Hepatic stellate cell (primary cell): ENCODE results near the gene C6orf136.

ENCODE experiments used
- DNase-seq: peaks from one replicate; pipeline ENCODE4 v3.0.0; 2011; ENCODE audit warnings: low spot score

Gene C6orf136, protein sequence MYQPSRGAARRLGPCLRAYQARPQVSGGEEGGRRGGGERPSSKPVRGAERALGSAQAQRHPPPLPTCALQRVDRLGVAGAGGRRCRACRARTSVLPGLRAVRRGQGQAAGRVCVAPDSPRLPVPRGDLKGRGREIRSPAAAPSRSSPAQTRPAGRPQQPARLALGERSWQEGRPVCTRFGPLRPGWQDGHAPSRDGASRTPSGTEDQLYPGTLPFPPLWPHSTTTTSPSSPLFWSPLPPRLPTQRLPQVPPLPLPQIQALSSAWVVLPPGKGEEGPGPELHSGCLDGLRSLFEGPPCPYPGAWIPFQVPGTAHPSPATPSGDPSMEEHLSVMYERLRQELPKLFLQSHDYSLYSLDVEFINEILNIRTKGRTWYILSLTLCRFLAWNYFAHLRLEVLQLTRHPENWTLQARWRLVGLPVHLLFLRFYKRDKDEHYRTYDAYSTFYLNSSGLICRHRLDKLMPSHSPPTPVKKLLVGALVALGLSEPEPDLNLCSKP

DNA sequence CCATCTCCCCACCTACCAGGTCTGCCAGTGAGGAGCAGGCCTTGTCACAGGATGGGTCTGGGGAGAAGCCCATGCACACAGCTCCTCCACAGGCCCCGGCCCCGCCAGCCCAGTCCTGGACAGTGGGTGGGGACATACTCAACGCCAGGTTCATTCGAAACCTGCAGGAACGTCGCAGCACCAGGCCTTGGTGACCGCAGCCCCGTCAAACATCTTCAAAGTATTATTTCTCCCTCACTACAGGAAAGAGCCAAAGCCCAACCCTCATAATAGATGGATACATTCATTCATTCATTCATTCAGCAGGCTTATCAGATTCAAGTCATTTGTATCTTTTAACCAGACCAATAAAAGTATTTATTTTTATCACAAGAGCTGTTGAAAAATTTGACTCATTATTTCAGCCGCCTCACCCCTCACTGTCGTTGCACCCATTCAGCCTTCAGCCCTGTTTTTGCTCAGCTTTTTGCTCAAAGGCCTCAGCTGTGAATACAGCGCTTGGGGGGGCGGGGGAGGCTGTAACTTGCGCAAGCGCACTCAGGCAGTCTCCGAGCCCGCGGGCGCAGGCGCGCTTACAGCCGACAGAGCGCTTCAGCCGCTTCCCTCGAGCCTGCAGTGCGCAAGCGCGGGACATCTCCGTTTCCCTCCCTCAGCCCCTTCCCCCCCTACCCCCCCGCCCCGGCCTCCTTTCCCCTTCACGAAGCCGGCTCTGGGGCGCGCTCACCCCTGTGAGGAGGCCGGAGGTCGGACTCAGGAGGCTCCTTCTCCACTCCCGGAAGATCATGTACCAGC, at the start of gene C6orf136:
Gene C6orf136, plus strand, starts transcription at position 684 of the 792 bp plus-strand sequence. Its CDS starts 99 bp downstream, at position 783.
- DNase-seq: peak; percentile 99

DNA sequence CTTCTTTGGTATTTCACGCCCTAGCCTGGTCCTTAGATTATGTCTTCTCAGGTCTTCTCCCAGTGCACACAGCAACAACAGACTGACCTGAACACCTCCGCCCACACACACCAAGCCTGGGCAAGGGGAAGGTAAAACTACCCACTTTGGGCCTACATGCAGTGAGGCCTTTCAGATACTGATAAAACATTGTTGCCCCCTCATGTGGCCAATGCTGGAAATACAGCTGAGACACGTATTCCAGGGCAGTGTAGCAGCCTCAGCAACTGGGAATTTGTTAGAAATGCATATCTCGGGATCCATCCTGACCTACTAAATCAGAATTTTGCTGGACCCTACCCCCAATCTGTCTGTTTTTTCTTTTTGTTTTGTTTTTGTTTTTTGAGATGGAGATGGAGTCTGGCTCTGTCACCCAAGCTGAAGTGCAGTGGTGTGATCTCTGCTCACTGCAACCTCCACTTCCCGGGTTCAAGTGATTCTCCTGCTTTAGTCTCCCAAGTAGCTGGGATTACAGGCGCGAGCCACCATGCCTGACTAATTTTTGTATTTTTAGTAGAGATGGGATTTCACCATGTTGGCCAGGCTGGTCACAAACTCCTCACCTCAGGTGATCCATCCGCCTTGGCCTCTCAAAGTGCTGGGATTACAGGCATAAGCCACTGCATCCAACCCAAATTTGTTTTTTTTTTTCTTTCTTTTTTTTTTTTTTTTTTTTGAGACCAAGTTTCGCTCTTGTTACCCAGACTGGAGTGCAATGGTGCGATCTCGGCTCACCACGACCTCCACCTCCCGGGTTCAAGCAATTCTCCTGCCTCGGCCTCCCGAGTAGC, 49.4 kb upstream of the C6orf136 start:
- DNase-seq: peak; percentile 80

DNA sequence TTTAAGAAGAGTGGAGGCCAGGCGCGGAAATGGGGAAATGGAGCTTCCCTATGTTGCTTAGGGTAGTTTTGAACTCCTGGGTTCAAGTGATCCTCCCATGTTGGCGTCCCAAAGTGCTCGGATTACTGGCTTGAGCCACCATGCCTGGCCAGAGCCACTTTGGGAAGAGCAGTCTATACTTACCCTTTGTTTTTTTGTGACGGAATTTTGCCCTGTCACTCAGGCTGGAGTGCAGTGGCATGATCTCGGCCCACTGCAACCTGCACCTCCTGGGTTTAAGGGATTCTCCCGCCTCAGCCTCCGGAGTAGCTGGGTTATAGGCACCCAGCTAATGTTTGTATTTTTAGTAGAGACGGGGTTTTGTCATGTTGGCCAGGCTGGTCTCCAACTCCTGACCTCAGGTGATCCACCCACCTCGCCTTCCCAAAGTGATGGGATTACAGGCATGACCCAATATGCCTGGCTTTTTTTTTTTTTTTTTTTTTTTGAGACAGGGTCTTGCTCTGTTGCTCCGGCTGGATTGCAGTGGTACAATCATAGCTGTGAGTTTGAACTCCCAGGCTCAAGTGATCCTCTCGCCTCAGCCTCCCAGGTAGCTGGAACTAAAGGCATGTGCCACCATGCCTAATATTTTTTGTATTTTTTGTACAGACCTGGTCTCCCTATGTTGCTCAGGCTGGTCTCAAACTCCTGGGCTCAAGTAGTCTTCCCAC, 47.9 kb upstream of the C6orf136 start:
- DNase-seq: no peak

DNA sequence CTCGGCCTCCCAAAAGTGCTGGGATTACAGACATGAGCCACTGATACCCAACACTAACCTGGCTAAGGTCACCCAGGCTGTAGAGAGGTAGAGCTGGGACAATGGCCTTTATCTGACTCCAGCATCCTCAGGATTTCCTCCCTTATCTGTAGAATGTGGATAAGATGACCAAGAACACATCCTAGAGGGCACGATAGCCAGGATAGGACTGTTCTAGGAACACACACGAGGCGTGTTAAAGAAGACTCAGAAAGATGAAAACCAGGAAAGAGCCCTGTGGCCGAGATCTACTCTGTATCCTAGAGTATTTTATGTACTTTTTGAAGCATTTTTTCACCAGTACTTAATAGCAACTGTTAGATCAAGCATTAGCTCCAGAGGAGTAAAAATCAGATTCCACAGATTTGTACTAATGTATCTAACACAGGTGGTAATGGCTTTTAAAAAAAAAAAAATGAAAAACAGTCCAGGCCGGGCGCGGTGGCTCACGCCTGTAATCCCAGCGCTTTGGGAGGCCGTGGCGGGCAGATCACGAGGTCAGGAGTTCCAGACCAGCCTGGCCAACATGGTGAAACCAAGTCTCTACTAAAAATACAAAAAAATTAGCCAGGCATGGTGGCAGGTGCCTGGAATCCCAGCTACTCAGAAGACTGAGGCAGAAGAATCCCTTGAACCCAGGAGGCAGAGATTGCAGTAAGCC, 47.2 kb upstream of the C6orf136 start:
- no peak for DNase-seq

DNA sequence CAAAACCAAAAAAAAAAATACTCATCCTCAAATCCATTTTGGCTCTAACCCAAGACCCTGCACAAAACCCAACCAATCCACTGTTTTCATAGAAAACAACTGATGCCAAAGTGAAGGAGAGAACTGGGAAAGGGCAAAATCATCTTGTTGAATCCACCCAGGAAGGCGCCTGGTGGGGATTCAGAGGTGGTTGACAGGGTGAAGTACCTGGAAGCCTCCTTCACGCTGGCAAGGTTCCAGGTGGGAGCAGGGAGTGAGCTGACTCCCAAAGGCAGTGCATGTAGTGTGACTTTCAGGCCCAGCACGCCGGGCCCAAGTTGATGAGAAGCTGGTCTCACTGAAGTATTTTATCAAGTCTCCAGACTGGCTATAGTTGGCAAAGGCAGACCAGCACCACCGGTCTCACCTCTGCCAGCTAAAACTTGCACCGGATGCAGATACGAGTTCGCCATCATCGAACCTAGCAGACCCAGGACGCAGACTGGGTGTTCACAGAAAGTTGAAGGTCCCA, 46.4 kb upstream of the C6orf136 start:
- no peak for DNase-seq

DNA sequence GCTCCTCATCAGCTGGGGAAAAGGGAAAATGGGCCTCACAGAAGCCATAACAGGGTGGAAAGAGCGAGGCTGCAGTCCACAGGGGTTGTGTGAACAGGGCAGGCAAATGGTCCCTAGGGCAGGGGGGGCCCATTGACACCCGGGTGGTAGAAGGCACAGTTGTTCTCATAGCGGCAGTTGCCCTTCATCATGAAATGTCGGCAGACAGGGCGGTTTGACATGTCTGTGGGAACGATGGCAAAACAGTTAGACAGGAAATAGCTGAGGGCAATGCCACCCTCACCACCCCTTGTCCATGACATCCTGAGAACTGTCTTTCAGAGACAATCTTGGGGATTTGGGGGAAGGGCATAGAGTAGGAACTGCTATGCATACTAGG, 45.5 kb upstream of the C6orf136 start:
- DNase-seq: no peak

DNA sequence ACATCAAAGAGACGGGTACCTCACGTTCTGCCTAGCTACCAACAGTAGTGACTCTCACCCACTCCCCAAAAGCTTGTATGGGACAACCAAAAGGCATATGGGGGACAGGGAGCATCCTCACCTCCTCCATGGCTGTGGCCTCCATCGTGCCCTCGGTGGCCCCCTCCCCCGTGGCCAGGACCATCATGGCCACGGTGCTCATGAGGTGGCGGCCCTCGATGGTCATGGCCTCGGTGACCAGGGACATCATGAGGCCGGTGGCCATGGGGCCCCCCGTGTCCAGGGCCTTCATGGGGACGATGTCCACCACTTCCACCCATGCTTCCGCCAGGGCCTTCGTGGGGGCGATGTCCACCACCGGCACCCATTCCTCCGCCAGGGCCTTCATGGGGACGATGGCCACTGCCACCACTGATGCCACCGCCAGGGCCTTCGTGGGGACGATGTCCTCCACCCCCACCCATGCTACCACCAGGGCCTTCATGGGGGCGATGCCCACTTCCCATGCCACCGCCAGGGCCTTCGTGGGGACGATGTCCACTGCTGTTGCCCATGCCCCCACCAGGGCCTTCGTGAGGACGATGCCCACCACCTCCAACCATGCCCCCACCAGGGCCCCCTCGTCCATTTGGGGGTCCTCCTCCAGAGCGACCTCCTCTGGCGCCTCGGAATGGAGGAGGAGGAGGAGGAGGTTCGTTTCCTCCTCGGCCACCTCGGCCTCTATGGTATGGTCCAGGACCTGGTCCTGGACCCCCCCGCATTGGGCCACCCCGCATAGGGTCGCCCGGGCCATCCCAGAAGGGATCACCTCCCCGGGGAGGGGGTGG, 44.9 kb upstream of the C6orf136 start:
- no peak for DNase-seq

DNA sequence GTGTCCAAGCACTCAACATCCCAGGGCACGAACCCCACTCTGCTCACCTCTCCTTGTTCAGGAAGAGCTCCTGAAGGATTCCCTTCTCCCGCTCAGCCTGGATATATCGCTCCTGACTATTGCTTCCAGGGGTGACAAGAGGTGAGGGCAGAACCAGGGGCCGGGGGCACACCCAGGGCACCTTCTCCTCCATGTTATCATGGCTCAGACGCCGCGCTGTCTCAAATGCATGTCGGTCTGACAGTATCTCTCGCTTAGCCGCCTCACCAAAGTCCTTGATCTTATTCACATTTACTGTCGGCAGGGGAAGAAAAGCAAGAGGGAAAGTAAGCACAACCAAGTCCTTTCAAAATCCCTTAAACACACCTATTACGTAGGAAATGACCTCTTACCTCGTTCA, 43.0 kb upstream of the C6orf136 start:
- no peak for DNase-seq

DNA sequence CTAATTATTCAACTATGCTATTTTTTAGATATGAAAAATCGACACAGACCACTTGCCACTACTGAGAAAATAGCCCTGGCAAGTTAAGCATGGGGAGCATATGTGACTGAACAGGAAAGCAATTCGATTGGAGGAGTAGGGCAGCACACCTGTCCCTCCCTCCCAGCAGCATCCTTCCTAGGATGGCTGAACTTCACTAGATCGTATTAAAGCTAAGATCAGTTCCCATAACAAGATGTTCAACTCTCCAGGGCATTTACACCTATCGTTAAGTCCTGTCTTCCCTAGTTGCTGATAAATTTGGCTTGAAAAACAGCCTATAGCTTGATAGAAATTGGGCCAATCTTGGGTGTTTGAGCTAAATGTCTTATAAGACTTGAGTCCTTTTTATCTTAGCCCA, 36.9 kb upstream of the C6orf136 start:
- no peak for DNase-seq

DNA sequence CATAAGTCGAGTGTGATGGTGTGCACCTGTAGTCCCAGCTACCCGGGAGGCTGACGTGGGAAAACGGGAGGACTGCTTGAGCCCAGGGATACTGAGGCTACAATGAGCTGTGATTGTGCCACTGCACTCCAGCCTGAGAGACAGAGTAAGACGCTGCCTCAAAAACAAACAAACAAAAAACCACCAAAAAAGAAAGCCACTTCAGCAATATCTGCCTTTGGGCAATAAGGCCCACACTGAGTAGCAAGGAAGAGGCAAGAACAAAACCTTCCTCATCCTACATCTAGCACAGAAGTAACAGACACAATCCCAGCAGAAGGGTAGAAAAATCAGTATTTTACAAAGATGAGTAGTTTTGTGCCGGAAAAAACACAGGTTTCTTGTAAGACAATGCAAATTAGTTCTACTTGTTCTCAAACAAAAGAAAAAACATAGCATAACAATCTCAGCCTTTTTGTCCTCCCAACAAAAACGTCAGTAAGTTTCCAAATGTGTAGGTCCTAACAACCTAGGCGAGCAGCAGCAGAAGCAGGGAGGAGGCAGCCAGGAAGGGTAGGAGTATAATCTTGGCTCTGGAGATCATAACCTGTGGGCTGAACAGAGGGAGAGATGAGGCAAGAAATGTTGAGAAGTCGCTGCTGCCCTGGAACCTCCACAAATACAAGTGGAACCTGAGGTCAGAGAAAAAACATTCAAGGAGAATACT, 35.6 kb upstream of the C6orf136 start:
- no peak for DNase-seq

DNA sequence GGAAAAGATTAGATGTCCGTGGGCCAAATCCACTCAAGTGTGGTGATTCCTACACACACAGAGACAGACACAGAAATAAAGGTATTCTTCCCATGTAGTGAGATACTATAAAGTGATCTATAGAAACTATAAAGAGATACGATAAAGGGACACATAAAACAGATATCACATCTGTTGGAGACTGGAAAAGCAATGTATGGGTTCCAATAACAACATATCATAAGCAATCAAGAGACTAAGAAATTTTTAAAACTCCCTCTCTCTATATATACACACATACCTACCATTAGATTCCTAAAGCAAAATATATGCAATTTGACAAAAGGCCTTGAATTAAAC, 35.1 kb upstream of the C6orf136 start:
- DNase-seq: no peak

DNA sequence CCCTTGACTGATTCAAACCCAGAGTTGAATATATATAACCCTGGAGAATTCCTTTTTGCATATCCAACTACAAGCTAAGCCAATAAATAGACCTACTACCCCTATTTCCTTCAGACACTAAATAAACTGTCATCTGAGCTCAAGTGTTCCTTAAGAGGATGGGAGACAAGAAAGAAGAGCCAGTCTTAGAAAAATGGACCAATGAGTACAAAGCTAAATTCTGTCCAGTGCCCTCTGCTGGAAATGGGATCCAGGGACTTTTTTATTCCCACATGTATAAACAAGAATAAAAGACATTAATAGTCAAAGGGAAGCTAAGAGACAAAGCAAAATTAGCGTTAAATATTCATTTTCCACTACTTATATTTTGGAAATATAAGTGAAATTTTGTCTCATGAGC, 34.7 kb upstream of the C6orf136 start:
- no peak for DNase-seq

DNA sequence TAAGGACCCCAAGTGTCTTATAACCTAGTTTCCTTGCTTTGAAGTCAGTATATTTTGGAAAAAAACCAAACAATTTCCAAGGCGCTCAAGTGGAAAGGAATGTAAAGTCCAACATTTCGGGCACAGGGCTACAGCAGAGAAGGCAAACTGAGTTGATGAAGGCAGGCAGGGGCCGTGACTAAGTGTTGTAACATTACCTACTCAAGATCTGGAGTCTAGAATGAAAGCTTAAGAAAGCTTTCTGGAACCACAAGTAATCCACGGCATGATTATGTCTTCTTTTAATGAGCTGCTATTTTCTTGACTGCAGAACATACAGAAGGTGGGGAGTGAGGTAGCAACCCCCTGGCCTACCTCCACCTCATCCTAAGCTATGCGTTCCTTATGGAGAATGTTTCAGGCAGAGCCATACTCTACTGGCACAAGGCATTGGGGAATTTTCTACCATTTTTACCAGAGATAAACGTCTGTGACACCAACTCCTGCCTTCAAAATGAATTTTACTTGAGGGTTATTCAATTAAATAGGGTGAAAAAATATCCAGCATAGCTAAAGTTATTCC, 34.2 kb upstream of the C6orf136 start:
- no peak for DNase-seq

DNA sequence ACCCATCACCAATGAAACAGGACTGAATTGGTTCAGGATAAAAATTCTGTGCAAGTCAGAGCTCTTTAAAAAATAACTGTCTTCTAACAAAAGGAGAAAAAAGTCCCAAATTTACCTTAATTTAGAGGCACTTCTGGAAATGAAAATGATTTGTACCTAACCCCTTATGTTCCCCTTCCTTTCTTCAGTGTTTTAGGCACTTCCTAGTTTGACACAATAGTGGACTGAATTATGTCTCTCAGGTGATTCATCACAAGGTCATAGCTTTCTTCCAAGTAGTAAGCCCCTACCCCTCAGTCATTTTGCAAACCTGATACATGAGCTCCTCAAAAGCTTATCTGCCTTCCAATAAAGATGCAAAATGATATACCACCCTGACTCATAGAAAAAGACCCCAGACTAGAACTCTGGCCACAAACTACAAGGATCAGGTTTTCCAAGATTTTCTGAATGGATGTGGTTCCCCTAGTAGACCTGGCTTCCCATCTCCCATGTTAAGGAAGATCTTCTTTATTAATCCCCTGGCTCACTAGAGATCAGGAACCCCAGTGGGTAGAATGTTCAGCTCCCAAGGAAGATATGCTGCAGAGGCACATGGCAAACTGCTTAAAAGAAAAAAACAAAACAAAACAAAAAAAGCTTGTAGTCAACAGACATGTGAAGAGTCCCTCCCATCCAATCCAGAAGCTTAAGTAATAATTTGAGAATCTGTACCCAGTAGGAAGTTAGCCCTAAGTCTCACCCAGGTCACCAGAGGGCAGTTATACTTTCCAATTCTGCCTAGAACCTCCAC, 33.5 kb upstream of the C6orf136 start:
- no peak for DNase-seq

DNA sequence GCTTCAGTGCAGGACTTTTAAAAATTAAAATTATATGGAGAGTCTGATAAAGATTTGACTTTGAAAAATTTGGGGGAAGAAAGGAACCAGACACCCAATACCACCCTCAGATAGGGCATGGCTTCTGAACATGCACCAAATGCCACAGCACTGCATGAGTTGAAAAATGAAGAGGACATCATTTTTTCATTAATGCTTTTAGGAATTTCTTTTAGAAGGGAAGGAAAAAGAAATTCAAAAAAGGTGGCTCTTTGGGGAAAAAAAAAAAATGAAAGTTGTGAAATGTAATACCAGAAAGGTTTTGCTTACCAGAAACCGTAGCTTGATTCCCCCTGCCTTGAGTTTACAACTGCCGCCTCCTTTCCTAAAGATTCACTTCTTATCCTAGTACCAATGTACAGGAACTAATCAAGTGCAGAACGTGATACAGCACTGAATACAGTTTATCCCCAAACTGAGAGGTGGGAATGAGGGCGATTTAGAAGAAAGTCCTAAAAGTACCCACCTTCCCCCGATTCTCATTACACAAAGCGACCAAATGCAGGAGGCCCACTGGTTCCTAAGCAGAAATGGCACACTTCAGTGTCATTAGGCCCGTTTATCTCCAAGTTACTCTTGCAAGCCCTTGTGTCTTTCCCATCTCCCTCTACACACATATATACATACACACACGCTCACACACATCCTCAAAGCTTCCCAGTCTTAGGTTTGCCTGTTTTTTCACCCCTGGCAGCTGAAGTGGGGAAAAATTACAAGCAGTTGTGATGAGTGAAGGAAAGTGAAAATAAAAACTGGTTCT, 32.7 kb upstream of the C6orf136 start:
- DNase-seq: no peak

DNA sequence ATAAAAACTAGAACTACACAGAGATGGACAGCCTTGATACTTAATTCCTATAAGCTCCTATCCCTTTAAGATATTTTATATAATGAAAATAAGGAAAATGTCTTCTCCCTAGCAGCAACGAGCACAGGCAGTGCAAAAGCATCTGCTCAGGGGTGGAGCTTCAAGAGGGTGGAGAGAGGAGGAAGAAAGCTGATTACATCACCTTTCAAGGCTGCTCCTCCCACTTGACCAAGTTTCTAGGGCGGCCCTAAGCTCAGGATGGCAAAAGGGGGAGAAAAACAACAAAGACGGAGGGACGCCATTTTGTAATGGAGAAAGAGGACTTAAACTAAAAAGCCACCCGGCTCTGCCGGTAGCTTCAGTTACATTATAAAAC, 32.1 kb upstream of the C6orf136 start:
- peak; percentile 84 for DNase-seq

DNA sequence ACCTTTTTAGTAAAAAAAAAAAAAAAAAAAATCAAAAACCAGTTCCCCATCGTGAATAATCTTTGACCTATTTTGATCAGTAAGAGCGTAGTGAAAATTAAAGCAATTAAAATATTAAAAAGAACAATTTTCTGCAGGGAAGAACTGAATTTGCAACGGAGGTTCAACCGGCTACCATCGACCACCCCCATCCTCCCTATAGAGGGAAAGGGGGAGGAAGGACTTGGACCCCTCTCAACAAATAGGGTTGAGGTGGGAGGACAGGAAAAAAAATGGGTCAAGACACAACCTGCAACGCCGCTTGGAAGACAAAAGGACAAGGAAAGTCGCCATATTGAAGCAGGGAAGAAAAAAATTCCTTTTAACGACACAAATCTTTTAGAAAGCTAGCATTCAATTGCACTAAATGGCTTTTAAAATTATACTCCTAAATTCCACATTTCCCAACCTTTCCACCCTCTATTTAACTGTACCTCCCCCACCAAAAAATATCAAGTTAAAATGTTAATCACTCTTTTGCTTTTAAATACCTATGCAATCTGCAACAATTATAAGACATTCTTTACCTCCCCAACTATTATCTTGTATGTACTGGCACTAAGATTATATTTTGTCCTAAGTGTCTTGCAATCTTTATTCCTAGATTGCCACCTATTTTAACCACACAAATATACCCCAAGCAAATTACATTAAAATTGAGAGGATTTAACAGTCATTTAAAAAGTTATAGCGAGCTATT, 31.5 kb upstream of the C6orf136 start:
- no peak for DNase-seq
